Natural killer cell treated with Interleukin-12 subunit alpha and Interleukin-12 subunit beta and Interleukin-15 and Interleukin-18, amount 100 ng/mL, for 72 hours (primary cell): ENCODE results near the gene VHLL. TPM values are rescaled to one million over a fixed set of nuclear protein-coding genes. Genes with fewer than 3 reads are reported as not detected.
A peak's percentile ranks its signal among the peaks of the same experiment; 100 is the strongest.
"Not testable (repeated sequence)": the region's sequence is repeated elsewhere in the genome, so short reads cannot be mapped to it uniquely, and the experiment has no call there.

ENCODE experiments used
- ATAC-seq, 2 donors: fragments of 150-1000 bp; cut with Tn5 transposase in 1 of 2; sonication (Bioruptor Pico), chemical (Tn5 transposase) in 1 of 2; 2 replicates each; pipeline ENCODE4 v1.10.0; 2021
- DNase-seq: peaks from one replicate; pipeline ENCODE4 v3.0.0; 2022; ENCODE audit warnings: low spot score
- H3K27ac Mint-ChIP-seq, 2 donors: 1 replicate in 1 of 2; 2 replicates in 1 of 2; pipeline ENCODE4 v1.8.0; 2022; ENCODE audit warnings: mixed read lengths in 2 of 2, mild to moderate bottlenecking in 1 of 2, moderate library complexity in 1 of 2
- H3K27me3 Mint-ChIP-seq, 2 donors: 1 replicate in 1 of 2; 2 replicates in 1 of 2; pipeline ENCODE4 v1.8.0; 2022; ENCODE audit warnings: mixed read lengths in 2 of 2
- H3K36me3 Mint-ChIP-seq: one replicate; pipeline ENCODE4 v1.8.0; 2022; ENCODE audit warnings: mixed read lengths
- H3K4me1 Mint-ChIP-seq, 2 donors: 1 replicate in 1 of 2; 2 replicates in 1 of 2; pipeline ENCODE4 v1.8.0; 2022; ENCODE audit warnings: low read depth in 2 of 2, mixed read lengths in 2 of 2, mild to moderate bottlenecking in 1 of 2
- H3K4me3 Mint-ChIP-seq: one replicate; pipeline ENCODE4 v1.8.0; 2022; ENCODE audit warnings: mixed read lengths
- H3K9me3 Mint-ChIP-seq: 2 replicates; pipeline ENCODE4 v1.8.0; 2022; ENCODE audit warnings: mixed read lengths
- total RNA-seq, 2 donors: library from RNA; stranded (reverse); gene quantifications; one replicate each; pipeline ENCODE4 v1.2.3, GENCODE V29; 2022

VHLL gene
- not detected for total RNA-seq

GRCh38 chr1:156298852-156299357 is at the start of gene VHLL:
VHLL (minus strand) TSS chr1:156299307; CDS start chr1:156299189, 118 bp downstream.
- Mint-ChIP-seq H3K4me1 (peaks cover 7 to 12% of the 10 kb centered on the region in 2 donors), H3K27ac (no peak within 1 kb of the TSS), H3K9me3 (no peaks in the 10 kb centered on the region), H3K4me3 (no peak within 1 kb of the TSS), H3K36me3 (no peaks in the 10 kb centered on the region), H3K27me3 (no peaks in the 10 kb centered on the region)
- ATAC-seq (peak in 1 of 2 donors; percentile 16), DNase-seq (no peak)

DNA sequence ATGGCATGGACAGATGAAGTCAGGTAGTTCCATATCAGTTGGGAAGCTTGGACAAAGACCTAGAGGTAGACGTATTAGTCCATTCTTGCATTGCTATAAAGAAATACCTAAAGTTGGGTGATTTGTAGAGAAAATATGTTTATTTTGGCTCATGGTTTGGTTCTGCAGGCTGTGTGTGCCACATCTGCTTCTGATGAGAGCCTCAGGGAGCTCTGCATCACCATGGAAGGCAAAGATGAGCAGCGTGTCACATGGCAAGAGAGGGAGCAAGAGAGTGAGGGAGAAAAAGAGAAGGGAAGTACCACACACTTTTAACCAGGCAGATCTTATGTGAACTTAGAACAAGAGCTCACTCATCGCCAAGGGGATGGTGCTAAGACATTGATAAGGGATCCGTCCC is 48.2 kb upstream of the VHLL start:
- Mint-ChIP-seq H3K36me3 (no peaks in the 10 kb centered on the region), H3K27ac (no peak overlapping the region), H3K4me3 (no peak overlapping the region), H3K9me3 (no peaks in the 10 kb centered on the region), H3K27me3 (peaks cover 19 to 24% of the 10 kb centered on the region in 2 donors), H3K4me1 (no peaks in the 10 kb centered on the region)
- DNase-seq (no peak), ATAC-seq (no peak)

DNA sequence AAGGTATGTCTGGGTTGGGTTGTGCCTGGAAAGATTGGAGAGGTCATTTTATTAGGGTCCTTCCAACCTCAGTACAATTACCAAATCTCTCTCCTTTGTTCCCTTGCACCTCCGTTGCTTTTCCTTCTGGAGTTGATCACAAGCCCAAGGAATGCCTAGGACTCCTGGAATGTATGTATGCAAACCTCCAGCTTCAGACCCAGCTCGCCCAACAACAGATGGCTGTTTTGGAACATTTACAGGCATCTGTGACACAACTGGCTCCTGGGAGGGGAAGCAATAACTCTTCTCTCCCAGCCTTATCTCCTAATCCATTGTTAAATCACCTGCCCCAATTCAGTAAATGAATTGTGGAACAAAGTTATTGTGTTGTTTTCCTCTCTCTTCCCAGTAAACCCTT is 47.5 kb upstream of the VHLL start:
- H3K4me3 Mint-ChIP-seq = no peak overlapping the region
- no peaks in the 10 kb centered on the region for H3K9me3 Mint-ChIP-seq
- H3K27me3 Mint-ChIP-seq = peaks cover 19 to 24% of the 10 kb centered on the region in 2 donors
- H3K4me1 Mint-ChIP-seq = no peaks in the 10 kb centered on the region
- H3K27ac Mint-ChIP-seq = no peak overlapping the region
- ATAC-seq (no peak), DNase-seq (no peak)
- no peaks in the 10 kb centered on the region for H3K36me3 Mint-ChIP-seq

GRCh38 chr1:156346035-156346434 is 46.9 kb upstream of the VHLL start:
- not testable (repeated sequence) for H3K4me3 Mint-ChIP-seq, ATAC-seq, H3K27ac Mint-ChIP-seq, H3K36me3 Mint-ChIP-seq, H3K9me3 Mint-ChIP-seq, H3K4me1 Mint-ChIP-seq, DNase-seq
- peaks cover 16 to 24% of the 10 kb centered on the region in 2 donors for H3K27me3 Mint-ChIP-seq

DNA sequence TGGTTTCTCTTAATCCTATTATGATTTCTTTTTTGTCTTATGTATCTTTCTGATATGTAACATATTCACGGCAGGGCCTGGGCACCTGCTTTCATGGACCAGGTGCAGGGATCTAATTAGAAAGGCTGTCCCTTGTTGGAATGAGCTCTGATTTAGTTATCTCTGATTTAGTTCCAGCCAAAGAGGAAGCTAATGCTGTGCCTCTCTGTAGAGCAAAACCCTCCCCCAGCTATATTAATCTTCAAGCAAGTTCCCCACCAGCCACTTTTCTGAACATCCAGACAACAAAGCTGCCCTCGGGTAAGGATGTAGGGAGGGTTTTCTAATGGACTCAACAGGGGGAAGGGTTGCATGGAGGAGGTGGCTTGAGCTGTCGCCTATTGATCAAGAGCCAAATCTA is 45.3 kb upstream of the VHLL start:
- Mint-ChIP-seq H3K4me3 (no peak overlapping the region), H3K27ac (no peak overlapping the region), H3K36me3 (no peaks in the 10 kb centered on the region), H3K27me3 (peaks cover 12 to 24% of the 10 kb centered on the region in 2 donors), H3K9me3 (no peaks in the 10 kb centered on the region), H3K4me1 (peaks cover 0 to under 1% of the 10 kb centered on the region in 2 donors)
- ATAC-seq = no peak
- DNase-seq = no peak

DNA sequence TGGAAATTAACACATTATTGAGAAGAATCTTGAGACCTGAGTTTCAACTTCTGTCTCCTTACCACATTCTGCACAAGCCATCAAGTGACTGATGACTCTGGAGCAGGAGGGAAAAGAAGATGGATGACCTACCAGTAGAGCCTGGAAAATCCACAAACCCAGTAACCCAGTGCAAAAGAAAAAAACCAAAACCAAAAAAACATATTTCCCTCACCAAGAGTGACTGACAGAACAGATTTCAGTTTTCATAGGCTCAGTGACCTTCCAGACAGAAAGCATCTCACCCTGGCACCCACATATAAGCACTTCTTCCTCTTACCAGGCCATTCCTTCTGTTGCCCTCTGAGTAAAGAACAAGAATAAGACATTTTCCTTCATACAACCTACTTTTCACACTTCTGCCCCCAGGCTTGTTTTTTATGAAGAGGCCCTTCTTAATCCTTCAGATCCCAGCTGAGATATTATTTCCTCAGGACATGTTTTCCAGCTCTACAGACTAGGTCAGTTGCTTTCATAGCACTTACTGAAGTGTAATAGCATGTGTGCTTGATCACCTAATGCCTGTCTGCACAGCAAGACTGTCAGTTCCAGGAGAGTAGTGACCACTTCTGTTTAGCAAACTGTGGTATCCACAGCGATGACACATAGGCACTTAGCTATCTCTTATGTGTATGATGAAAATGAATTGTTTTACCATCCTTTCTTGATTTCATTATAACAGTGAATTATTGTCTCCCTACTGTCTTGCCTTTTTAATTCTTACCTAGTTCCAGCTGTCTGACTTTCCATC is 43.3 kb upstream of the VHLL start:
- H3K27me3 Mint-ChIP-seq = peaks cover 11 to 21% of the 10 kb centered on the region in 2 donors
- DNase-seq (no peak), ATAC-seq (no peak)
- no peak overlapping the region for H3K4me3 Mint-ChIP-seq
- no peak overlapping the region for H3K27ac Mint-ChIP-seq
- peaks cover 3% of the 10 kb centered on the region for H3K36me3 Mint-ChIP-seq
- no peaks in the 10 kb centered on the region for H3K9me3 Mint-ChIP-seq
- peaks cover 10 to 12% of the 10 kb centered on the region in 2 donors for H3K4me1 Mint-ChIP-seq

GRCh38 chr1:156338180-156338976 is 39.3 kb upstream of the VHLL start, which contains the start of the genes CCT3 and TSACC:
CCT3 (minus strand) TSS chr1:156338292; CDS start chr1:156338184, 108 bp downstream.
TSACC (plus strand) TSS chr1:156338526; CDS start chr1:156339758, 1,232 bp downstream.
- H3K27ac Mint-ChIP-seq = peak within 1 kb of the TSS; percentile 91 to 92
- DNase-seq (peak; percentile 99), ATAC-seq (peak; percentile 98)
- peaks cover 34% of the 10 kb centered on the region for H3K36me3 Mint-ChIP-seq
- H3K4me1 Mint-ChIP-seq = peaks cover 32 to 41% of the 10 kb centered on the region in 2 donors
- H3K9me3 Mint-ChIP-seq = no peaks in the 10 kb centered on the region
- H3K27me3 Mint-ChIP-seq = no peaks in the 10 kb centered on the region
- peak within 1 kb of the TSS; percentile 97 for H3K4me3 Mint-ChIP-seq

GRCh38 chr1:156337888-156338179 is 38.7 kb upstream of the VHLL start:
- Mint-ChIP-seq H3K4me1 (peaks cover 32 to 41% of the 10 kb centered on the region in 2 donors), H3K27me3 (no peaks in the 10 kb centered on the region), H3K4me3 (peak overlapping the region; percentile 97), H3K9me3 (no peaks in the 10 kb centered on the region), H3K27ac (peak overlapping the region; percentile 91 to 92), H3K36me3 (peaks cover 35% of the 10 kb centered on the region)
- no peak for DNase-seq
- ATAC-seq = no peak

DNA sequence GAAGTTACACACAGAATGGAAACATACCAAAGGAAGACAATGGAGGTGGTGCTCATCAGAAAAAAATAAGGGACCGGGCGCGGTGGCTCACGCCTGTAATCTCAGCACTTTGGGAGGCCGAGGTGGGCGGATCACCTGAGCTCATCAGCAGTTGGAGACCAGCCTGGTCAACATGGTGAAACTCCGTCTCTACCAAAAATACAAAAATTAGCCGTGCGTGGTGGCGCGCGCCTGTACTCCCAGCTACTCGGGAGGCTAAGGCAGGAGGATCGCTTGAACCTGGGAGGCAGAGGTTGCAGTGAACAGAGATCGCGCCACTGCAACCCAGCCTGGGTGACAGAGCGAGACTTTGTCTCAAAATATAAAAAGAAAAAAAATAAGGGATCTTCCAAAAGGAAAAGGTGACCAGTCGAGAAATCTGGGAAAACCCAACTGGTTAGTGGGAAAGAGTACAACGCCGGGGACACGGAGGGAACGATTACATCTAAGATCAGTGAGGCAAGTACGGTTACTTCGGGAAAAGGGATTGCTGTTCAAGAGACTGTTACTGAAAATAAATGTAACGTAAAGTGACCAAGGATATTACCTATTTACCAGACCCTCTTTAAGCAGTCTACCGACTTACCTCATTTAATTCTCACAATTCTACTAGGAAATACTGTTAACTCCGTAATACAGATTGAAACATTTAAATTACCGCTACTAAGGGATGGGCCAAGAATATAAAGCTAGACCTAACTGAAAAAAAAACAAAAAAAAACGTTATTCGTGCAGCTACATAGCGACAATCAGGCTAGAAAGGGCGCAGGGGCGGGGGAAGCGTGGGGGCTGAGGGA is 38.2 kb upstream of the VHLL start:
- H3K9me3 Mint-ChIP-seq = no peaks in the 10 kb centered on the region
- ATAC-seq = no peak
- peaks cover 32 to 41% of the 10 kb centered on the region in 2 donors for H3K4me1 Mint-ChIP-seq
- H3K27me3 Mint-ChIP-seq = no peaks in the 10 kb centered on the region
- no peak for DNase-seq
- peak overlapping the region; percentile 97 for H3K4me3 Mint-ChIP-seq
- peaks cover 35% of the 10 kb centered on the region for H3K36me3 Mint-ChIP-seq
- peak overlapping the region; percentile 91 to 92 for H3K27ac Mint-ChIP-seq

DNA sequence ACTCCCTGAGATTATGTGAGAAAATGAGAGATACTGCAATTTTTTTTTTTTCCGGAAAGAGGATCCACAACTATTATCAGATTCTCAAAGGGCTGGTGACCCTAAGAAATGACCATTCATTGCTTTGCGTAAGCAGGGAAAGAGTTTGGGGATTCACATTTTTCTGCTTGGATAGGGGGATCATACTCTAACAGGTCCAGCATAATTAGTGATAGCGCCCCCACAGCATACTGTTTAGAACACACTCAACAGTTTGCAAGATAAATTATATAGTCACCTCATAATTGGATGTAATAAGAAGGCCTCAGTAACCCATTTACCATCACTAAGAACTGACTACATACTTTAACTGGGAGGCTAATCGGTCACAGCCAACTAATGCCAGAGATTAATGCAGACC is 37.1 kb upstream of the VHLL start:
- Mint-ChIP-seq H3K27ac (peak overlapping the region; percentile 91 to 92), H3K36me3 (peaks cover 35% of the 10 kb centered on the region), H3K4me1 (peaks cover 32 to 41% of the 10 kb centered on the region in 2 donors), H3K27me3 (no peaks in the 10 kb centered on the region), H3K4me3 (peak overlapping the region; percentile 97), H3K9me3 (no peaks in the 10 kb centered on the region)
- no peak for ATAC-seq
- no peak for DNase-seq

GRCh38 chr1:156323179-156323578 is 24.1 kb upstream of the VHLL start:
- not testable (repeated sequence) for H3K27ac Mint-ChIP-seq, H3K4me3 Mint-ChIP-seq, H3K9me3 Mint-ChIP-seq, H3K4me1 Mint-ChIP-seq, DNase-seq, H3K27me3 Mint-ChIP-seq, ATAC-seq
- peaks cover 16% of the 10 kb centered on the region for H3K36me3 Mint-ChIP-seq

DNA sequence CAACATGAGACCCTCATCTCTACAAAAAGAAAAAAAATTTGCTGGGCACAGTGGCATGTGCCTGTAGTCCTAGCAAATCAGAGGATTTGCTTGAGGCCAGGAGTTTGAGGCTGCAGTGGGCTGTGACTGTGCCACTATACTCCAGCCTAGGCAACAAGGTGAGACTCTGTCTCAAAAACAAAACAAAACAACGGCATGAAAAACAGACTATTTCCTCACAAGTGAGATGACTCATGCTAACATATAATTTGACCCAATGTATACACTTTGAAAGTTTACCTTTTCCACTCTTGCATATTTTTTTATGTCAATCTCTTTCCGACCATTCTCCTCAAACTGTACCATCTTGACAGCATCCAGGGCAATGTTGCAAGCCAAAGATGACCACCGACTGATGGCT is 21.5 kb upstream of the VHLL start:
- ATAC-seq (no peak), DNase-seq (no peak)
- Mint-ChIP-seq H3K4me3 (no peak overlapping the region), H3K27me3 (no peaks in the 10 kb centered on the region), H3K9me3 (no peaks in the 10 kb centered on the region), H3K27ac (peak overlapping the region in 1 of 2 donors; percentile 11), H3K36me3 (peaks cover 23% of the 10 kb centered on the region), H3K4me1 (peaks cover 0 to 6% of the 10 kb centered on the region in 2 donors)

- no peaks in the 10 kb centered on the region for H3K27me3 Mint-ChIP-seq
- DNase-seq (no peak), ATAC-seq (no peak)
- H3K36me3 Mint-ChIP-seq = peaks cover 28% of the 10 kb centered on the region
- H3K4me1 Mint-ChIP-seq = peaks cover 0 to 6% of the 10 kb centered on the region in 2 donors
- no peak overlapping the region for H3K27ac Mint-ChIP-seq
- no peak overlapping the region for H3K4me3 Mint-ChIP-seq
- H3K9me3 Mint-ChIP-seq = no peaks in the 10 kb centered on the region
Observed at GRCh38 chr1:156319664-156320063, 20.6 kb upstream of the VHLL start.
